ENCODE results near the gene QSOX1. TPM values are rescaled to one million over a fixed set of nuclear protein-coding genes. Genes with fewer than 3 reads are reported as not detected.
A peak's percentile ranks its signal among the peaks of the same experiment; 100 is the strongest.

Gene QSOX1
- total RNA-seq, 1 donor = 81.9 TPM

DNA sequence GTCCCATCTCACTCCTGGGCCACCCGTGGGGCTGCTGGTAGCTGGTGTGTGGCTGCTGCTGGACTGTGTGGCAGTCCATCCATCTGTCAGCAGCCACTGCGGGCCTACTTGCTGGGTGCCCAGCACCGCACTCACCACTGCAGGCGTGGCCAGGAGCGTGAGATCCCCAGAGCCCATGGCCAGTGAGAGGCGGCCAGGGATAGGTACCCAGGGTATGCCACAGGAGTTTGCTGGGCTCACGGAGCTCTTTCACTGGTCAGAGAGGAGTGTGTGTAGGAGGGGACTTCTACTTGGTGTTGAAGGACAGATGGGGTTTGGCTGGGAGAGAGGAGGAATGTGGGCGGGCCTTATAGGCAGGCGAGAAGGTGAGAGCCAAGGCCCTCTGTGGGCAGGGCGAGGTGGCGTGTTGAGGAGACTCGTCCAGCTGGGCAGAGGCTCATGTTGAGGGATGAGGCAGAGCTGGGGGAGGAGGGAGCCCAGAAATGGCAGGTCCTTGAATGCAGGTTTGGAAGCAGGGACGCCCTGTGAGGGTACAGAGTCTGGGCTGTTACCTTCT, 15.0 kb downstream of the QSOX1 start:
- DNase-seq (ENCODE audit: low read depth in 2 of 3, low spot score in 2 of 3) = no peak

DNA sequence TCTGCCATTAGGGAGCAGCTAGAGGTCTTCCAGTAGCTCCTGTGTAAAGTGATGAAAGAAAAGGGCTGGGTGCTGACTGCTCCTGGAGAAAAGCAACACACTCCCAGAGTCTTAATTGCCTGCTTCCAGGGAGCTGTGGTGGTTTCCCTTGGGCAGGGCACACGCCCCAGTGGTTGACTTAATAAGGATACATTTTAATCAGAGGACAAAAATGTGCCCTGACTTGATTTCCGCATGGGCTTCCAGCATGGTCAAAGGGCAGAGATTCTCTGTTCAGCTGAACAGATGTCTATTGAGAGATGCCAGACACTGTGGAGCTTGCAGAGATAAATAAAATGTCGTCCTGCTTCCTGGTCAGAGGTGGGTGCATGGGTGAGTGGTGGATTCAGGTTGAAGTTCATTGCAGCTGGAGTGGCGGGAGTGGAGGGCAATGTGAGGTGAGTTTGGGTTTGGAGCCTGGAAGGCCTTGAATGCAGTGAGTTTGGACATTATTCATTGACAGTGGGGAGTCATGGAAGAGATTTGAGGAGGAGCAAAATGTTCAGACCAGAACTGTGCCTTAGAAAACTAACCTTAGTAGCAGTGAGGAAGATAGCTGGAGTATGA, 16.0 kb downstream of the QSOX1 start:
- DNase-seq (ENCODE audit: low read depth in 2 of 3, low spot score in 2 of 3) = no peak

DNA sequence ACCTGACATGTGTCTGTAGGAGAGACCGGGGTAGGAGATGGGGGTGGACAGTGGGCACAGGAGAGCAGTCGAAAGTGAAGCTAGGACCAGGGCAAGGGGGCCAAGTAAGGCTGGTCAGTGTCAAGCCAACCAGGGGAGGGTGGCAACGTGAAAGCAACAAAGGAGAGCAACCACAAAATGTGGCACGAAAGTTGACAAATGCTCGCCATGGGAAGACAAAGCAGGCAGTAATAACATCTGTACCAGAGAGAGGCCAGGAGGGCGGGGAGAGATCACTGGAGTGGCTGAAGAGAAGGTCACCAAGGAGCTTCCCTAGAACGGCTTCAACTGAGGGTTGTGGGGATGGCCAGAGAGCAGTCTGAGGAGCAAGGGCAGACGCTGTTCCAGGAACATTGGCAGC, 17.0 kb downstream of the QSOX1 start:
- no peak for DNase-seq (ENCODE audit: low read depth in 2 of 3, low spot score in 2 of 3)

DNA sequence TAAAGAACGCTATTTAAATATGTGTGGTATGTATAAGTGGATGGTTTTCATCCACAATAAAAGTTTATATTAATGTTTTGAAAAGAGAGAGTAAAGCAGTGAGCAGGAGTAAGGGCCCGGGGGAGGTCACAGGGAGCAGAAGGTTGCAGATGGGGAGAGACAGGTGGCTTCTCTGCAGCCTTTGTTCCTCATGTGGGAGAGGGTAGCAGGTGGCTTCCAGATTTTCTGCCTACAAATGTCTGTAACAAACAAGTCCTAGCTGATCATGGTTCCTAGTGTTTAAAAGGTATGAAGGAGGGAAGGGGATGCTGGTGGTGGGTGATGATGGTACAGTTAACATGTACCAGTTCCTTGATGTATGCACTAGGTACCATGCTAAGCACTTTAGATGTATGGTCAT, 18.8 kb downstream of the QSOX1 start:
- DNase-seq (ENCODE audit: low read depth in 2 of 3, low spot score in 2 of 3) = no peak

DNA sequence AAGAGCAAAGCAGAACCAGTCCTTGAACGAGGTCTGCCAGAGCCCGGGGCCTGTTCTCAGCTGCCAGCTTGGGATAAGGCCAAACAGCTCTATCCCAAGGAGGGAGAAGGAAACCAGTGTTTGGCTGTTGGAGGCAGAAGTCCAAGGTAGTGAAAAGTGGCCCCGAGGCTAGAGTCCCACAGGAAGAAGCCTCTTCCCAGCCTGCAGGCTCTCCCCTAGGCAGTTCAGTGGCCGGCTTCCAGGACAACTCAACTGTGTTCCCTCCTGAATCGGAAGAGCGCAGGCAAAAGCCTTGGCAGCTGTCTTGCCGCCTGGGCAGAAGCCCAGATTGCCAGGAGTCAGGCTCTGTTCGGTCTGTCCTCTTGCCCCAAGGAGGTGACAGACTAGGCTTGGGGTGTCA, 19.3 kb downstream of the QSOX1 start:
- no peak for DNase-seq (ENCODE audit: low read depth in 2 of 3, low spot score in 2 of 3)

DNA sequence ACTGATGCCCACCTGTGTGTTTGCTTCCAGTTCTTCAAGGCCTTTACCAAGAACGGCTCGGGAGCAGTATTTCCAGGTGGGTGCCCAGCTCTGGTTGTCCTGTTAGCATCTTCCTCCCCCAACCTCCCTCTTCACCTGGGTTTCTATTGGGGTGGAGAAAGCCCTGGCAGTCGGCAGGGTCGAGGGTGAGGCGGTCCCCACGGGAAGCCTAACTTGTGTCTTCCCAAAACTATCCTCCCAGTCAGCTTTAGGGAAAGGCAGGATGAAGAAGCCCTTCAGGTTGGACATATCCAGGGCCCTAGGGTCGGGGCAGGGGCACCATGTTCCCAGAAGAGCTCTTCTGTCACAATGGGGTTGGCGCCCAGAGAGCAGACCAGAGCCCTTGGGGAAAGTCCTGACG, 20.6 kb downstream of the QSOX1 start:
- DNase-seq (ENCODE audit: low read depth in 2 of 3, low spot score in 2 of 3) = no peak

DNA sequence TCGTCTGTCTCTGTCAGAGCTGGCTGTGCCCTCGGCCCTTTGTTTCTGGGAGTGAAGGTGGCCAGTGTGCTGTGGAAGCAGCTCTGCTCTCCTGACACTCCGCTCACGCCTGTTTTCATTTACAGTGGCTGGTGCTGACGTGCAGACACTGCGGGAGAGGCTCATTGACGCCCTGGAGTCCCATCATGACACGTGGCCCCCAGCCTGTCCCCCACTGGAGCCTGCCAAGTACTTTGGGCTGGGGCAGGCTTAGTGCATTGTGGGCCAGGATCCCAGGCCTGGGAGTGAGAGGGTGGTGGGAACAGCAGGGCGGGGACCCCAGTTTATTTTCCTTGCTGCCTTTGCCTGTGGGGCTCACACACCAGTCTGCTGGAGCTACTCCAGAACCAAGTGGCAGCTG, 21.1 kb downstream of the QSOX1 start:
- no peak for DNase-seq (ENCODE audit: low read depth in 2 of 3, low spot score in 2 of 3)

DNA sequence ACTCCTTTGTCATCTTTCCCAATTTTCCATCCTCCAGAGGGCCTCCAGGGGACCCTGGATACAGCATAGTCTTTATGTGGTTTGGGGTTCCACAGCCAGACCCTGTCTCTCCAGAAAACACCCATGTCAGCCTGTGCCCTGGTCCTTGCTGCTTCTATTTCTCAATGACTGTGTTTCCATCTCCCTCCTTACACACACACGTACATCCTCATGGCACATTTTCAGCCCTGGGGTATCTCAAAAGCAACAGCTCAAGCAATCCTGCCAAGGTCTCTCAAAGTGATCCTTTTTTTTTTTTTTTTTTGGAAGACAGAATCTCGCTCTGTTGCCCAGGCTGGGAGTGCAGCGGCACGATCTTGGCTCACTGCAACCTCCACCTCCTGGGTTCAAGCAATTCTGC, 22.3 kb downstream of the QSOX1 start:
- DNase-seq (ENCODE audit: low read depth in 2 of 3, low spot score in 2 of 3) = no peak

DNA sequence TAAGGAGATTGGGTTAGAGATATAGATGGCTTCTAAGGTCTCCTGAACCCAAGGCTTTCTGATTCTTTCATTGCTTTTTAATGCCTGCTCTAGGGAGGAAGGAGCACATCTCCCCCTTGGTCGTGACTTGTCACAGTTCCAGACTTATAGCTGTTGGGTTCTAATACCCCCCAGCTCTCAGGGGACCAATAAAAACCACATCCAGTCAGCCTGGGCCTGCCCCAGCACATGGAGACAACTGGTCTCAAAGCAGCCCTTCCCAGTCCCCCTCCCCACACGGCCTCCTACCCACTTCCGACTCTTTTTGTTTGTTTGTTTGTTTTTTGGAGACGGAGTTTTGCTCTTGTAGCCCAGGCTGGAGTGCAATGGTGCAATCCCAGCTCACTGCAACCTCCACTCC, 23.3 kb downstream of the QSOX1 start:
- no peak for DNase-seq (ENCODE audit: low read depth in 2 of 3, low spot score in 2 of 3)

DNA sequence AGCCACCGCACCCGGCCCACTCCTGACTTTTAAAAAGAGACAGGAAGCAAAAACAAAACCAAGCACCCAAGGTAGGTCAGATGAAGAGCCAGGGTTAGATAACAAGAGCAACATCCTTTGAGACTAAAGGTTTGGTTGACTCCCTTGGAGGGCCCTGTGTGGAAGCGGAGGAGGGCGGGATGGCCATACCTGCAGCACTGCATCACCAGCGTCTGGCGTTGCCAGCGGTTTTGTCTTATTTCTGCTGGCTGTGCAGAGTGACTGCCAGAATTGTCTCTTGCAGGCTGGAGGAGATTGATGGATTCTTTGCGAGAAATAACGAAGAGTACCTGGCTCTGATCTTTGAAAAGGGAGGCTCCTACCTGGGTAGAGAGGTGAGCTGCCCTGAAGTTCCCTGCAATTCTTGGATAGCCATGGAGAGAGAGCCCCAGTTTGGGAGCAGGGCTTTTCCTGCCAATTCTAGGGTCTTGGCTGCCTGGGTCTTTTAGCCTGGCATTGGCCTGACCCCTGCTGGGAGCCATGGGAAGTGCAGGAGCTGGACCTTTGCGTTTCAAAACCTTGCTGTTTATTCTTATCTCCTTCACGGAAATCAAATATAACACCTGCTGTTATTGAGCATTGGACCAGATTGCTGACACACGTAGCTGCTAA, 24.0 kb downstream of the QSOX1 start:
- DNase-seq (ENCODE audit: low read depth in 2 of 3, low spot score in 2 of 3) = peak; percentile 37 to 65 (median 41)

DNA sequence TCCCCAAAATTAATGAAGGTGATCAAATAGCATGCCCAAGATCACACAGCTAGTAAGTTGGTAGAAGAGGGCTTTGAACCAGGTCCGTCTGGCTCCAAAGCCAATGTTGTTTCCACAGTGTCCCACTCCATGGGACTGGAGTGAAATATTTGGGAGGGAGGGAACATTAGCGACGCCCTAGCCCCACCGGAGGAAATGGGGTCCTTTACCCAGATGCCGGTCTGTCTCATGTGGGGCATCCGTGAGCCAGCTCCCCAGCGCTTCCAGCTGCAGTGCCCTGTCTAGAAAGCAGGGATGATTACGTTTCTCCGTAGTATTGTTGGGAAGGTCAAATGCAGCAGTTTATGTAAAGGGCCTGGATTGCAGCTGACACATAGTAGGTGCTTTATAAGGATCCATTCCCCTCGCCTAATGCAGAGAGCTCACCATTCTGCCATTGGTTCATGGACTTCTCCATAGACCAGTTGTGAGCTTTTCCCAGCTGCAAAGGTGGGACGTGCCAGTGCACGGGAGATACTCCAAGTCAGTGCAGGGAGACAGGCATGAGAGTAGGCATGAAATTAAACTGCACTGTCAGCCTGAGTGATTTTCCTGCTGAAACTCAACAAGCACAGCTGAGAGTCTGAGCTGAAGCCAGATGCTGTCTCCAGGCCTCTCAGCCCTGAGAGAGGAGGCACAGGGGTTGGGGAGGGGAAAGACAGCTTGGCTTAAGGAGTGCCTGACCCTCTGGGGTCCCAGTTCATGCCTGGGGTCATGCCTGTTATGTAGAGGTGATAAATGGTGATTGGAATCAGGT, 24.7 kb downstream of the QSOX1 start:
- DNase-seq (ENCODE audit: low read depth in 2 of 3, low spot score in 2 of 3) = no peak

DNA sequence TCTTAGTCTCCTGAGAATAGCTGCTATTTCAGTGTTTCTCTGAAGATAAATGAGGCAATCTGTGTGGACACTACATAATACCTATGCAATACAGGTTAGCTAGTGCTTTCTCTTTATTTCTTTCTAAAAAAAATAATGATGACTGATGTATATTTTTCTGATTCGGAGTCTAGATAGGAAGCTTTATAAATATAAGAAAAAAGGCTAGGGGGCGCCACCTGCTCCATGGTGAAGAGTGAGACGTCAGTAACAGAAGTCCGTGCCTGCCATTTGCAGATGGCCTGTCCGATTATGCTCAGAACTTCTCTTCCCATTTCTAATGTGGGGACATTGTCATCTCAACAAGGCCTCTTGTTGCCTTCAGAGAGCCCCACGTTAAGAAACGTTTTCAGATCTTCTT, 26.4 kb downstream of the QSOX1 start:
- DNase-seq (ENCODE audit: low read depth in 2 of 3, low spot score in 2 of 3) = peak in 2 of 3 donors; percentile 24 to 51

DNA sequence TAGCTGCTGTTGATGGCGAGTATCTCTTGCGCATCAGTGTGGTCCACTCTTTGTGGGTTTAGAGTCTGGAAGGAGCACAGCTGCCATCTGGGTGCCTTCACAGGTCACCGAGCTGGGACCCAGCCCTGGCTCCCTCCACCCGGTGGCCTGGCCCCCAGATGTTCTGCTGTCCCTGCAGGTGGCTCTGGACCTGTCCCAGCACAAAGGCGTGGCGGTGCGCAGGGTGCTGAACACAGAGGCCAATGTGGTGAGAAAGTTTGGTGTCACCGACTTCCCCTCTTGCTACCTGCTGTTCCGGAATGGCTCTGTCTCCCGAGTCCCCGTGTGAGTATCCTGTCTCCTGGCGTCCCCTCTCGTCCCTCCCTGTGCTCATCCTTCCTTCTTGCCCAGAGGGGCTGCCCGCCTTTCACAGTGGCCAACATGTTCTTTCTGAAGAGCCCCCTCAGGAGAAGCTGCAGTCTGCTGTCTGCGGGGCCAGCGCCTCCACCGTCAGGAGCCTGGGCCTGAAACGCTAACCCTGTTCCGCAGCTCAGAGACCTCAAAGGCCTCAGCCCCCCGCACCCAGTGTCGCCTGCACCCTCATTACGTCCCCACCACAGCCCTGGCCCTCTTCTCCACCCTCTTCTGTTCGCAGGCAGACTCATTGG, 27.4 kb downstream of the QSOX1 start:
- no peak for DNase-seq (ENCODE audit: low read depth in 2 of 3, low spot score in 2 of 3)

DNA sequence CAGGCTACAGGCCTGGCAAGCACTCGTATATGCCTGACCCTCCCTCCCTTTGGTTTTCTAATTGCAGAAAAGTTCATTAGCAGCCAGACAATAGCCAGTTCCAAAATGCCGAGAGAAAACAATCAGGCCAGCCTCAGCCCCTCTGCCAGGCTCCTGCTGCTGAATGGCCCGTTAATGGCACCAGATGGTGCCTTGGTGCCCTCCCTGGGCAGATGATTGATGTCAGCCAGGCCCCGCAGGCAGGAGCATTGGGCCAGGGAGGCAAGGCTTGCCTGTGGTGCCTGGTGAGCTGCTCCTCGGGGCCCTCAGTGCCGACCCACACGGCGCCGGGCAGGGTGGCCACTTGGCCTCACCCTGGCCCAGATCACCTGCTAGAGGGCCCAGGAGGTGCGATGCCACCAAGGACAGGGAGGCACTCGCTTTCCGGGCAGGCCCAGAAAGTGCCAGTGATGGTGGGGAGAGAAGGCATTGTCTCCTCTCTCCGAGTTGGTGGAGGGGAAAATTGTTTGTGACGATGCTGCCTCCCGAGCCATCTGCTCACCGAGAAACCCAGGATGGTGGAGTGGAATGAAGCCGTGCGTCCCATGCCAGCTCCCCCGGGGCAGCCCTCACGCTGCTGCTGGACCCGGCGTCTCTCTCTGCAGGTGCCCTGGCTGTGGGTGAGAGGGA, 28.1 kb downstream of the QSOX1 start:
- no peak for DNase-seq (ENCODE audit: low read depth in 2 of 3, low spot score in 2 of 3)

DNA sequence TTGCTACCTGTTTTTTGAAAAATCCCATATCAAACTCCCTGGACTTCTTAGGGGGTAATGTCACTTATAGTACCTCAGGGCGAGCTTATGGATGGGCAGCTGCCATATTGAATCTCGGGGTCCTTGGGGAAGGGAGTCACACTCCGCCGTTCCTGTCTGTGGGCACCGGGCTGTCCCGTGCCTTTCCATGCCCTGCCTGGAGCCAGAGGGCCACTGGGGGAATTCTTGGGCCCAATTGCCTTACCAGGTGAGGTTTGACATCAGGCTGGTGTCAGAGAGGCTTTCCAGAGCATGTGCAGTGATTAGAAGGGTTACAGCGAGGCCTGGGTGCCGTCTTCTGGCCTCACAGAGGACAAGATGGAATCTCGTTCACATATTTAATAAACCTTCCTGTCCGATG, 28.8 kb downstream of the QSOX1 start:
- no peak for DNase-seq (ENCODE audit: low read depth in 2 of 3, low spot score in 2 of 3)

DNA sequence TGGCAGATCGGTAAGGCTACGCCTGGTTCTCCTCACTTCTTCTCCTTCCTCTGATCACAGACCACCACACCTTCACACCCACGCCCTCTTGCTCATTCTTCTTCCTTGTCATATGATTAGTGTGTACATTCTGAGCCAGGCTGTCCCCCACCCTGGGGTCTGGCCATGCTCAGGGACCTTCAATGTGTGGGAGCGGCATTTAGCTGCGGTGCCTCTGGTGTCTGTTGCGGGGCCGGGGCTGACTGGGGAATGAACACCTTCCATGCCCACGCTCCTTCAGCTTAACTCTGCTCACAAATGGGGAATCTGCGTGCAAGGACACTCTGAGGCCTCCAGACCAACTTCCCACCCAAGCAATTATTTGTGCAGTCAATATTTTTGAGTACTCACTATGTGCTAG, 29.4 kb downstream of the QSOX1 start:
- DNase-seq (ENCODE audit: low read depth in 2 of 3, low spot score in 2 of 3) = no peak

DNA sequence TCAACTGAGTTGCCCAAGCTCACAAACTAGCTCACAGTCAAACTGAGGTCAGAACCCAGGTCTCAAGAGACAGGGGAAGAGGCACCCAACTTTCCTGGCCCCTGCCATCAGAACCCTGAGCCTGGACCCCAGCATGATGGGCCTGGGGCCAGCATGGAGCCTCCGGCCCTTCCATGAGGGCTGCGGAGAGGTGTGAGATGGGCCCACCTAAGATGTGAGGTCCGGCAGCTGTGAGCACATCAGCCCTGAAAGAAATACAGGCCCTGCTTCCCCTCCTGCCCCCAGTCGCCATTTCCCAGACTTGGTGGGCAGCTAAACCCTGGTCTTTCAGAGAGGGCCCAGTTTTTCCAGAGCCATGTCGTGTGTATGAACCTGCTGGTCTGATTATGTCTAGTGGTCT, 30.6 kb downstream of the QSOX1 start:
- no peak for DNase-seq (ENCODE audit: low read depth in 2 of 3, low spot score in 2 of 3)

DNA sequence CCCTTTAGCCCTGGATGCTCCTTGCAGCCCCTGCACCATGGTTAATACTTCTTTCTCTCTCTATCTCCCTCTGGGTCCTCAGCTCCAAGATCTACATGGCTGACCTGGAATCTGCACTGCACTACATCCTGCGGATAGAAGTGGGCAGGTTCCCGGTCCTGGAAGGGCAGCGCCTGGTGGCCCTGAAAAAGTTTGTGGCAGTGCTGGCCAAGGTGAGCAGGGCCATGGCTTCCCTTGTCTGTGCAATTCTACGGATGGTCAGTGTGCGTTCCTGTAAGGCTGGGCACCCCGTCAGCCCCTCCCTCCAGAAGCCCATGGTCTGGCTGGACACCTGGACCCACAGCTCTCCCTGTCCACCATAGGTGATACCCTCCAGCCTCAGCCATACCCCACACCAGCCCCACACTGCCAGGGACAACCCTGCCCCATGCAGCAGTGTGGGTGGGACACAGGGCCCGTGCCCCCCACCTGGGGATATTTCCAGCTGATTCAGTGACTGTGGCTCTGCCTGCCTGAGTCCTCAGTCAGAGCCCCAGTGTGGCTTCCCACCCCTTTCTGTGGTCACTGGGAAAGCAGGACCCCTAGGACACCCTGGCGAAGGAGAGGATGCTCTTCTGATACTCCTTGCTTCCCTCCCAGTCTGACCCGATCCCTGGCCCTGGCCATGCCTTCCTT, 31.4 kb downstream of the QSOX1 start:
- no peak for DNase-seq (ENCODE audit: low read depth in 2 of 3, low spot score in 2 of 3)

DNA sequence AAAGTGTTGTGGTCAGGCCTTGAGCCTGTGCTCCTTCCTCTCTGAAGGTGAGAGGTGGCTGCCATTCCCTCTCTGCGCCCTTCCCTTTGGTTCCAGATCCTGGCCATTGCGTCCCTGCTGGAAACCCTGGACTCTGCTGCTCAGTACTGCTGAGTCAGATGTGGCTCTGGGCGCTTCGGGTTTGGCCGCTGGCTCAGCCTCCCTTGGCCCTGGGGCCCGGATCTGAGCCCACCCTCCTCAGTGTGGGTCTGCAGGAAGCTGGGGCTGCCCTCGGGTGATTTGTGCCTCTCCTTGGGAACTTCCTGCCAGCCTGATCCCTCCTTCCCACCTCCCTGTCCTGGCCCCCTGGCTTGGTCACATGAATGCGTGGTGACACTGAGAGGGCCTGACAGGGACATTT, 32.2 kb downstream of the QSOX1 start:
- DNase-seq (ENCODE audit: low read depth in 2 of 3, low spot score in 2 of 3) = no peak

DNA sequence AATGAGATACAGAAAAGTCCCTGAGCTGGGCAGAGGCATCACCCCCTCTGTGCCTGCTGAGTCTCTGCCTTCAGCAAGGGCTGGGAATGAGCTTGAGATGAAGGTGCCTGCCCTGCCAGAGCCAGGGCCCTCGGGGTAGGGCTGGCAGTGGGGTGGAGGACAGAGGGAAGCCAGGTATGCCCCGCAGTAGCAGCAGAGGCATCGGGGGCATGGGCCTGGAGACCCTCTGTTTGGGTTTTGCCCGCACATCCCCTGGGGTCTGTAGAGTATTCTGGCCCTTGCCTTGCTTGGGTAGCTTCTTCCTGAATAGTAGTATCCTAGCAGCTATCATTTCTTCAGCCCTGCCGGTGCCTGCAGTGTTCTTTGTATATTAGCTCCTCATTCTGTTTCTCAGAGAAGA, 33.0 kb downstream of the QSOX1 start:
- DNase-seq (ENCODE audit: low read depth in 2 of 3, low spot score in 2 of 3) = no peak
